IPS-NIHi7 (cell line): ENCODE data around the gene PRSS57.
"Not testable (repeated sequence)": the region's sequence is repeated elsewhere in the genome, so short reads cannot be mapped to it uniquely, and the experiment has no call there.

ENCODE experiments used
- DNase-seq: peaks from one replicate; pipeline ENCODE4 v3.0.0; 2012; ENCODE audit warnings: mixed read lengths; ENCODE audit errors: extremely low spot score

PRSS57 gene

GRCh38 chr19:695352-695949, at the start of gene PRSS57:
Gene PRSS57 (minus strand): TSS chr19:695452. CDS start chr19:695430, 22 bp downstream.
- no peak for DNase-seq

GRCh38 chr19:743168-743687, 48.0 kb upstream of the PRSS57 start:
- peak; percentile 58 for DNase-seq

DNA sequence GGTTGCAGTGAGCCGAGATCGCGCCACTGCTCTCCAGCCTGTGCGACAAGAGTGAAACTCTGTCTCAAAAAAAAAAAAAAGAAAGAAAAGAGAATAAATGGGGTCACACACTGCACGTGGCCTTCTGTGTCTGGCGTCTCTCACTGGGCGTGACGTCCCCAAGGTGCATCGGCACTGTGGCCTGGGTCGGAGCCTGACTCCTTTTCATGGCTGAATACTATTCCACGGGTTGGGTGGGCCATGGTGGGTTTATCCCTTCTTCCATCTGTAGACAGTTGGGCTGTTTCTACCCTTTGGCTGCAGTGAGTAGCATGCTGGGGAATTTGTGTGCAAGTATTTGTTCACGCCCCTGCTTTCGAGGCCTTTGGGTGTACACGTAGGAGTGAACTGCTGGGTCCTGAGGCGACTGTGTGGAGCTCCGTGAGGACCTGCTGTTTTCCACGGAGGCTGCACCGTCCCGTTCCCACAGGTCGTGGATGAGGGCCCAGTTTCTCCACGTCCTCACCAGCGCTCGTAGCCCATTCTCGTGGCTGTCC, 47.4 kb upstream of the PRSS57 start:
- no peak for DNase-seq

DNA sequence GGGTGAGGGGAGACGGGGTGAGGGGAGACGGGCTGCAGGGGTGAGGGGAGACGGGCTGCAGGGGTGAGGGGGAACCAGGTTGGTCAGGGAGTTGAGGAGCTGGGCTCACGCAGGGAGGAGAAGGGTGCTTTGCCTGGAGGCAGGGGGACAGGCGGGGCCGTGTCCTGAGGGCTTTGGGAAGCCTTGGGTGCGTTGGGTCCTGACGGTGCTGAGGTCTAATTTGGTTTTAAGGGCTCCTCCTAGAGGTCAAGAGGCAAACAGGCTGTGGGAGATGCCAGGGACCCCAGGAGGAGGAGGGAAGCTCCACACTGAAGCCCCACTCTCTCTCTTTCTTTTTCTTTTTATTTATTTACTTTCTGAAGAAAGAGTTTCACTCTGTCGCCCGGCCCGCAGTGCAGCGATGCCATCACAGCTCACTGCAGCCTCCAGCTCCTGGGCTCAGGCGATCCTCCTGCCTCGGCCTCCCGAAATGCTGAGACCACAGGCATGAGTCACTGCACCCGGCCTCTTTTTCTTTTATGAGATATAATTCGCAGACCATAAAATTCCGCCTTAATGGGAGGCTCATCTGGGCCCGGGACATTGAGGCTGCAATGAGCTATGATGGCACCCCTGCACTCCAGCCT, 46.4 kb upstream of the PRSS57 start:
- peak; percentile 92 for DNase-seq

DNA sequence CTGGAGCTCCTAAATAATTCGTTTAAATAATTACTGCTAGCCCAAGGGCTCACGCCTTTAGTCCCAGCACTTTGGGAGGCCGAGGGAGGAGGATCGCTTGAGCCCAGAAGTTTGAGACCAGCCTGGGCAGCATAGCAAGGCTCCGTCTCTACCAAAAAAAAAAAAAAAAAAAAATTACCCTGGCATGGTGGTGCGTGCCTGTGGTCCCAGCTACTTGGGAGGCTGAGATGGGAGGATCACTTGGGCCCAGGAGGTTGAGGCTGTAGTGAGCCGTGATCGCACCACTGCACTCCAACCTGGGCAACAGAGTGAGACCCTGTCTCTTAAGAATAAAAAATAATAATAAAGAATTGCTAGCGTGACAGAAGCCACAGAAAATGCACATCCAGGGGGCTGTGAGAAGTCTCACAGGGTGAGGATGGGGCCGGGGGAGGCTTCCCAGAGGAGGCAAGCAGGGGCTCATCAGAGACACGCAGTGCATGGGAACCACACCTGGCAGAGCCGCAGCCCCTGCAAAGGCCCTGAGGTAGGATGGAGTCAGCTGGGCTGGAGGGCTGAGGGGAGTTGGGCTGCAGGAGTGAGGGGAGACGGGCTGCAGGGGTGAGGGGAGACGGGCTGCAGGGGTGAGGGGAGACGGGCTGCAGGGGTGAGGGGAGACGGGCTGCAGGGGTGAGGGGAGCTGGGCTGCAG, 45.7 kb upstream of the PRSS57 start:
- not testable (repeated sequence) for DNase-seq

DNA sequence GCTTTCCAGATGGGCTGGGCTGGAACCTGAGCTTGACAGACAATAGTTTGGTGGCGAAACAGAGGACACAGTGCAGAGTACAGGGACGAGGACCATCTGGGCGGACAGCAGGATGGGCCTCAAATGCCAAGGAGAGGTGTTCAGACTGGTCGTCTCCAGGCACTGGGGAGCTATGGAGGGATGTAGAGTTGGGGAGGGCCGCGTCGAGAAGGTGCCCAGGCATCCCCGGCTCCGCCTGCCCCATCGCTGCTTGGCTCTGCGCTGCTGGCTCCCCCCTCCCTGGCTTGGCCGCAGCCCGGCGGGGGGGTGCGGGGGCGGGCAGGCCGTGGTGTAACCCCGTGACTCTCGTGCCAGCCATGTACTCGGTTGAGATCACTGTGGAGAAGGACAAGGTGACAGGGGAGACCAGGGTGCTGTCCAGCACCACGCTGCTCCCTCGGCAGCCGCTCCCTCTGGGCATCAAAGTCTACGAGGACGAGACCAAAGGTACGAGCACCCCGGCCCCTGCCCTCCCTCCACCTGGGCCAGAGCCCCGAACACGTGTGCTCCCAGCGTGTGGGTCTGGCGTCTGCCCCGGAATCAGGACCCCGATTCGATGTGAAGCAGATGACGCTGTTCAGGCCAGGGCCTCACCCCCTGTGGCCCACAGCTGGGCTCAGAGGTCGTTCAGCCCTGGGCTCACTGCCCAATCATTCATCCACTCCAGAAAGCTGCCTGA, 44.9 kb upstream of the PRSS57 start:
- no peak for DNase-seq

- DNase-seq: no peak
These were observed 43.4 kb upstream of the PRSS57 start for GRCh38 chr19:738509-739128.

DNA sequence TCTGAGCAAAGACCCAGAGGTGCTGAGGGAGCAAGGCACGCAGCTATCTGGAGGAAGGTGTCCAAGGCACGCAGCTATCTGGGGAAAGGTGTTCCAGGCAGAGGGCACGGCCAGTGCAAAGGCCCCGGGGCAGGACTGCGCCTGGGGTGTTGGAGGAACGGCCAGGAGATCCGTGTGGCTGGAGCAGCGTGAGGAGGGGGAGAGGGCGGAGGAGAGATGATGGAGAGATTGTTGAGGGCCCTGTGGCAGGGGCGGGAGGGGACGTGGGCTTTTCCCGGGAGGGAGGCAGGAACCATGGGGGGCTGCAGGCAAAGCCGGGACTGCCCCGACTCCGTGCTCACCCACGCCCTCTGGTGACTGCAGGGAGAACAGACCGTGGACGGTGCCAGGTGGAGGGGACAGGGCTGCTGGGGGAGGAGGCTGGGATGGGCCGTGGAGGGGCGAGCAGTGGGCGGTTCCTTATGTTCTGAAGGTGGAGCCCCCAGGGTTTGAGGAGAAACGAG, 42.4 kb upstream of the PRSS57 start:
- DNase-seq: peak; percentile 93

DNA sequence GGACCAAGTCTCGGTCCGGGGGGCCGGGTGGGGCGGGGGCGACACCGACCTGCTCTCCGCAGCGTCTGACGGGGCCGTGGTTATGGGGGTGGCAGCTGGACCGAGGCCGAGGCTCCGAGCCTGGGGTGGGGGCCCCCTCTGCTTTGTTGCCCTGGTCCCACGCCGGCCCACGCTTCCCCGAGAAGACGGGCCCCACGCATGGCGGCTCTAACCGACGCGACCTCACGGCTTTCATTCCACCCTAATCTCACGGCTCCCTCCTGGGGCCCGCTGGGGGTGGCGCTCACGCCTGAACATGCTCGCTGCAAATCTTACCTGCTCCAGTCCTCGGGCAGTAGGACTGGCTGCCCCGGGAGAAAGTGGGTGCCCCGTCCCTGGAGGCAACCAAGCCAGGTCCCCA, 40.9 kb upstream of the PRSS57 start:
- DNase-seq: no peak

DNA sequence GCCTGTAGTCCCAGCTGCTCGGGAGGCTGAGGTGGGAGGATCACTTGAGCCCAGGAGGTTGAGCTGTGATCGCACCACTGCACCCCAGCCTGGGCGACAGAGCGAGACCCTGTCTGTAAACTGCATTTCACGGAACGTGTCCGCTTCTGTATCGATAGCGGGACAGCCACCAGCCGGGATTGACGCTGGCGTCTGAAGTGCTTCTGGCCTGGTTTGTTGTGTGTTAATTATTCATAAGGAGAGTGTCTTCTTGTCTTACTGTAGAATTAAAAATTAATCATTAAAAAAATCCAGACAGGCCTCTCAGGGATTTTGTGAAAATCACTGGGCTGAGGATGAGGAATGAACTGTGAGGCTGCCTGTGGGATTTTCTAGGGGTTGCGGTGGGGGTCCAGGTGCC, 39.5 kb upstream of the PRSS57 start:
- DNase-seq: no peak

- no peak for DNase-seq
These were observed 37.2 kb upstream of the PRSS57 start for GRCh38 chr19:732148-733069.

GRCh38 chr19:731000-731399, 35.7 kb upstream of the PRSS57 start:
- no peak for DNase-seq

- no peak for DNase-seq
These were observed 34.9 kb upstream of the PRSS57 start for GRCh38 chr19:729965-730668.

DNA sequence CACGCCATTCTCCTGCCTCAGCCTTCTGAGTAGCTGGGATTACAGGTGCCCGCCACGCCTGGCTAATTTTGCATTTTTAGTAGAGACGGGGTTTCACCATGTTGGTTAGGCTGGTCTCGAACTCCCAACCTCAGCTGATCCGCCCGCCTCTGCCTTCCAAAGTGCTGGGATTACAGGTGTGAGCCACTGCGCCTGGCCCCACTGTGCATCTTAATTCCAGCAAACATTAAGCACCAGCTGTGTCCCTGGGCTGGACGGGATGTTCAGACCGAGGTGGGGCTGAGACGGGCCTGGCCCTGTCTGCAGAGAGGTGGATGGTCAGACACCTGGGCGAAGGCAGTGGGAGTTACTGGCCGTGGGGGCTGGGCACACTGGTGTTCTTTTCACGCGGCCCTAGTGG, 34.3 kb upstream of the PRSS57 start:
- not testable (repeated sequence) for DNase-seq

- DNase-seq: no peak
These were observed 32.8 kb upstream of the PRSS57 start for GRCh38 chr19:728011-728410.

DNA sequence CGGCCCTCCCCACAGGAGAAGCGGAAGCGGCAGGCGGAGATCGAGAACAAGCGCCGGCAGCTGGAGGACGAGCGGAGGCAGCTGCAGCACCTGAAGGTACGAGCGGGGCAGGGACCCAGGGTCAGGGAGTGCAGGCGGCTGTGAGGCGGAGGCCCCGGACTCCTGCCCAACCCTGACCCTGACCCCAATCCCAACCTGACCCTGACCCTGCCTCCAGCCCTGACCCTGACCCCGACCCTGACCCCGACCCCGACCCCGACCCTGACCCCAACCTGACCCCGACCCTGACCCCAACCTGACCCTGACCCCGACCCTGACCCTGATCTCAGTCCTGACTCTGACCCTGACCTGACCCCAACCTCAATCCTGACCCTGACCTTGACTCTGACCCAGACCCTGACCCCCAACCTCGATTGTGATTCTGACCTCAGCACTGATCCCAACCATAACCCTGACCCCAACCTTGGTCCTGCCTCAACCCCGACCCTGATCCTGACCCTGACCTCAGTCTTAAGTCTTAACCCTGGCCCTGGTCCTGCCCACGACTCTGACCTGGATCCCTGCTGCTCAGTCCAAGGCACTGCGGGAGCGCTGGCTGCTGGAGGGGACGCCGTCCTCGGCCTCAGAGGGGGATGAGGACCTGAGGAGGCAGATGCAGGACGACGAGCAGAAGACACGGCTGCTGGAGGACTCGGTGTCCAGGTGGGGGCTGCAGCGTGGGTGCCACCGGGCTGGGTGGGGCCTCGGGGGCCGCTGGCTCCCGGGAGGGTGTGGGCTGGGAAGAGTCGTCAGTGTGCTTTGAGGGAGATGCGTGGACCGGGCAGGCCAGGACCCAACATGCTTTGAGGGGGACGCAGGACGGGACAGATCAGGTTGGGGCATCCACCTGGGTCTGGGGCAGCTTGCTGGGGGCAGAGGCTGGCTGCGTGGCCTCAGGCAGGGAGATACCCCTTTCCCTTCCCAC, 32.0 kb upstream of the PRSS57 start:
- no peak for DNase-seq

GRCh38 chr19:725461-726089, 30.3 kb upstream of the PRSS57 start:
- DNase-seq: no peak

GRCh38 chr19:723714-724113, 28.5 kb upstream of the PRSS57 start:
- DNase-seq: no peak
